HEK293 (cell line): ENCODE measurements around the gene CDK9.

Experiments used
- MEIS1 ChIP-seq: sonication (generic); formaldehyde crosslinking; IDR thresholded peaks from 2 replicates; pipeline ENCODE4 v1.8.1; 2022; ENCODE audit warnings: missing genetic modification reagents, mild to moderate bottlenecking, borderline replicate concordance
- ZNF274 ChIP-seq, 2 experiments: fragments of 200-500 bp in 1 of 2; fragments of 450-650 bp in 1 of 2; sonication (Bioruptor generic) in 1 of 2; formaldehyde crosslinking in 1 of 2; IDR thresholded peaks; 2 replicates each; pipeline versions ENCODE4 v1.5.1 to v1.6.1; 2014 to 2016; ENCODE audit warnings: borderline replicate concordance in 1 of 2, inconsistent platforms in 1 of 2, low read length in 1 of 2, missing biosample characterization in 1 of 2, missing genetic modification characterization in 1 of 2
- ZNF776 ChIP-seq: fragments of 450-650 bp; formaldehyde crosslinking; IDR thresholded peaks from 2 replicates; pipeline ENCODE4 v1.5.0; 2017; ENCODE audit warnings: missing biosample characterization, missing genetic modification characterization, borderline replicate concordance
- TF ChIP-seq, protein P1 (sequence below): fragments of 450-650 bp; formaldehyde crosslinking; IDR thresholded peaks from 2 replicates; pipeline ENCODE4 v1.5.1; 2016; ENCODE audit warnings: missing biosample characterization, missing genetic modification characterization
- TF ChIP-seq, protein P2 (sequence below): fragments of 450-650 bp; formaldehyde crosslinking; IDR thresholded peaks from 2 replicates; pipeline ENCODE4; 2016; ENCODE audit warnings: missing biosample characterization, missing genetic modification characterization
- TF ChIP-seq, protein P3 (sequence below): fragments of 450-650 bp; IDR thresholded peaks from 2 replicates; pipeline ENCODE4 v1.5.1; 2018; ENCODE audit warnings: missing biosample characterization, mild to moderate bottlenecking, missing genetic modification characterization

DNA sequence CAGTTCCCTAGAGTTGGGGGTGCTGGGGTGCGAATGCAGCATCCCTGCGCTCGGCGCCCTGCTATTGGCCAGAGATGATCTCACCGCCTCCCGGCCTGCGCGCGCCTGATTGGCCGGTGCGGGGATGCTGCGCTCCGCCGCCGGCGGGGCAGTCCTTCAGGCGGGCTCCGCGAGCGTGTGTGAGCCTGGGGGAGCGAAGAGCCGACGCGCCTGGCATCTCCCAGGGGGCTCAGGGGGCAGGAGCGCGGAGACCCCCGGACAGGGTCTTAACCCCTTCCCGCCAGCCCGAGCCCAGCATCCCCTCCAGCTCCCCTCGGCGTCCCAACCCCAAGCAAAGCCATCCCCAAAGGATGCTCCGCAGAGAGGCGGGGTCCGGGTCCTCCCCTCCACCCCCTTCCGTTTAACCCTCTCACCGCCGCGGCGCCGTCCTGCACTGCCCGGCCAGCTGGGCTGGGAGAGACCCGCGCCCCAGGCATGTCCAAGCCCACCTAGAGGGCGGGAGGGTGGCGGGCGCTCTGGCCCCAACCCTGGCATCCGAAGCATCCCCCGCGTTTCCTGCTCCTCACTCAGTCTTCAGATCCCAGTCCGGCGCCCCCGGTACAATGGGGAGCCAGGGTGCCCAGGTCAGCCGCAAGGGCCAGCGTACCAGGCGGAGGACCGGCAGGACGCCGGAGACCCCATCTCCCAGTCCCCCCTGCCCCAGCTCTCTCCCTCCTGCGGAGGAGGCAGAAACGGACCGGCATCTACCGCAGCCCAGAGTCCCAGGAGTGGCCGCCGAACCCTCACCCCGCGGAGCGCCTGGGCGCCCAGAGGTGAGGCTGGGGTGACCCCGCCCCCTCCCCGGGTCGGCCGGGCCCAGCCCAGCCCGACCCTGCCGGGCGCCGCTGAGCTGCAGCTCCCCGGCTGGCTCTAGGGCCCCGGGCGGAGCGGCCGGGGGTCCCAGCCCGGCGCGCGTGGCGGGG lies 31.5 kb upstream of the CDK9 start:
- TF ChIP-seq, protein P1, sequence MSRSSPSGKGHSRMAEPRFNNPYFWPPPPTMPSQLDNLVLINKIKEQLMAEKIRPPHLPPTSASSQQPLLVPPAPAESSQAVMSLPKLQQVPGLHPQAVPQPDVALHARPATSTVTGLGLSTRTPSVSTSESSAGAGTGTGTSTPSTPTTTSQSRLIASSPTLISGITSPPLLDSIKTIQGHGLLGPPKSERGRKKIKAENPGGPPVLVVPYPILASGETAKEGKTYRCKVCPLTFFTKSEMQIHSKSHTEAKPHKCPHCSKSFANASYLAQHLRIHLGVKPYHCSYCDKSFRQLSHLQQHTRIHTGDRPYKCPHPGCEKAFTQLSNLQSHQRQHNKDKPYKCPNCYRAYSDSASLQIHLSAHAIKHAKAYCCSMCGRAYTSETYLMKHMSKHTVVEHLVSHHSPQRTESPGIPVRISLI (tag by site-specific recombination) = no peak
- TF ChIP-seq ZNF776 (tag by site-specific recombination) (no peak), ZNF274 (IDR thresholded peaks at IDR 0.05; ENCODE audit: low read length) (no peak), ZNF274 (tag by site-specific recombination; IDR thresholded peaks at IDR 0.05; ENCODE audit: borderline replicate concordance) (no peak), MEIS1 (no peak)
- TF ChIP-seq, protein P2, sequence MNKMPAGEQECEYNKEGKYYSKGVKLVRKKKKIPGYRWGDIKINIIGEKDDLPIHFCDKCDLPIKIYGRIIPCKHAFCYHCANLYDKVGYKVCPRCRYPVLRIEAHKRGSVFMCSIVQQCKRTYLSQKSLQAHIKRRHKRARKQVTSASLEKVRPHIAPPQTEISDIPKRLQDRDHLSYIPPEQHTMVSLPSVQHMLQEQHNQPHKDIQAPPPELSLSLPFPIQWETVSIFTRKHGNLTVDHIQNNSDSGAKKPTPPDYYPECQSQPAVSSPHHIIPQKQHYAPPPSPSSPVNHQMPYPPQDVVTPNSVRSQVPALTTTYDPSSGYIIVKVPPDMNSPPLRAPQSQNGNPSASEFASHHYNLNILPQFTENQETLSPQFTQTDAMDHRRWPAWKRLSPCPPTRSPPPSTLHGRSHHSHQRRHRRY (tag by site-specific recombination) = no peak
- TF ChIP-seq, protein P3, sequence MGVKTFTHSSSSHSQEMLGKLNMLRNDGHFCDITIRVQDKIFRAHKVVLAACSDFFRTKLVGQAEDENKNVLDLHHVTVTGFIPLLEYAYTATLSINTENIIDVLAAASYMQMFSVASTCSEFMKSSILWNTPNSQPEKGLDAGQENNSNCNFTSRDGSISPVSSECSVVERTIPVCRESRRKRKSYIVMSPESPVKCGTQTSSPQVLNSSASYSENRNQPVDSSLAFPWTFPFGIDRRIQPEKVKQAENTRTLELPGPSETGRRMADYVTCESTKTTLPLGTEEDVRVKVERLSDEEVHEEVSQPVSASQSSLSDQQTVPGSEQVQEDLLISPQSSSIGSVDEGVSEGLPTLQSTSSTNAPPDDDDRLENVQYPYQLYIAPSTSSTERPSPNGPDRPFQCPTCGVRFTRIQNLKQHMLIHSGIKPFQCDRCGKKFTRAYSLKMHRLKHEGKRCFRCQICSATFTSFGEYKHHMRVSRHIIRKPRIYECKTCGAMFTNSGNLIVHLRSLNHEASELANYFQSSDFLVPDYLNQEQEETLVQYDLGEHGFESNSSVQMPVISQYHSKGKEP (tag by site-specific recombination) = no peak
